HG03108 (cell line): ENCODE results near the gene PLA2G4B.

Experiments
- ATAC-seq: cut with Tn5 transposase; IDR thresholded peaks from one replicate; pipeline ENCODE4 v1.9.1; 2021; ENCODE audit warnings: moderate library complexity; ENCODE audit not compliant: unreplicated experiment

PLA2G4B gene

DNA sequence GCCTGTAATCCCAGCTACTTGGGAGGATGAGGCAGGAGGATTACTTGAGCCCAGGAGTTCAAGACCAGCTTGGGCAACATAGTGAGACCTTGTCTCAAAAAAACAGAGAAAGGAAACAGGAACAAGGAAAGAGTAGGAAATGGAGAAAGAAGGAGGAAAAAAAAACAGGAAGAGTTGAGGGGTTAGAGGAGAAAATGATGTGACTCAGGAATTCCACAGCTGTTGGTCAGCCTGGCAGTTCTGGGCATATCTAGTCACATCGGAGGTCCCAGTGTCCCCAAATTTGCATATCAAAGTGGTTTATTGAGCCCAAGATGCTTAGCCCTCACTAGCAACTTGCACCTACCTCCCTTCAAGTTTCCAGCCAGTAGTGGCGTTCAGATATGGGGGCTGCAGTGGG is 29.5 kb upstream of the PLA2G4B start:
- ATAC-seq, result no peak

DNA sequence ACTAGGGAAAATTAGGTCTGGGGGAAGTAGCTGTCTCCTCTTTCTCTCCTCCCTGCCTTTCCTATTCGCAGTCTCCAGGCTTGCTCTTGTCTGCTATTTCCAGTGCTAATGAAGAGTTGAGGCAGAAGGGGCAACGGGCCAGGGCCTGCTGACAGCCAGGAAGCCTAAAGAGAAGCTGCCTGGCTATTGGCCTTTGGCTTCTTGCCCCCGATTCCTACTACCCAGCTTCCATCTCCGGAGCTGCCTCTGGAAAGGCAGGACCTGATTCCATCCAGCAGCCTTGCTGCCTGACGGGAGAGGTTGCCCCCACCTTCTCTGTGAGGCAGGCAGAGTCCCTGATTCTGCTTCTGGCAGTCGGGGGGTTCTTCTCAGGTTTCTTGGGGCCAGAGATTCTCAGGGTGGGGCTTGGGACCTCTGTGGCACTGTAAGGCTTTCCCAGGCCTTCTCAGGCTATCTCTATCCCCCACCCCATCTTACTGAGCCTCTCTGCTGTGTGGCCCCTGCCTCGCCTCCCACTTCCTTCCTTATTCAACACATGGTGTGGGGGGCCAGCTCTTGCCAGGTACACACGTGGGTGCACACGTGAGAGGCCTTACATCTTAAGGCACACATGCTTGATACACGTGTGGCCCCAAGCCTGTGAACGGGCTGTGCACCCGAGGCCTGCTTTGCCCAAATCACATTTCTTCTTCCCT is 29.0 kb upstream of the PLA2G4B start:
- no peak for ATAC-seq

DNA sequence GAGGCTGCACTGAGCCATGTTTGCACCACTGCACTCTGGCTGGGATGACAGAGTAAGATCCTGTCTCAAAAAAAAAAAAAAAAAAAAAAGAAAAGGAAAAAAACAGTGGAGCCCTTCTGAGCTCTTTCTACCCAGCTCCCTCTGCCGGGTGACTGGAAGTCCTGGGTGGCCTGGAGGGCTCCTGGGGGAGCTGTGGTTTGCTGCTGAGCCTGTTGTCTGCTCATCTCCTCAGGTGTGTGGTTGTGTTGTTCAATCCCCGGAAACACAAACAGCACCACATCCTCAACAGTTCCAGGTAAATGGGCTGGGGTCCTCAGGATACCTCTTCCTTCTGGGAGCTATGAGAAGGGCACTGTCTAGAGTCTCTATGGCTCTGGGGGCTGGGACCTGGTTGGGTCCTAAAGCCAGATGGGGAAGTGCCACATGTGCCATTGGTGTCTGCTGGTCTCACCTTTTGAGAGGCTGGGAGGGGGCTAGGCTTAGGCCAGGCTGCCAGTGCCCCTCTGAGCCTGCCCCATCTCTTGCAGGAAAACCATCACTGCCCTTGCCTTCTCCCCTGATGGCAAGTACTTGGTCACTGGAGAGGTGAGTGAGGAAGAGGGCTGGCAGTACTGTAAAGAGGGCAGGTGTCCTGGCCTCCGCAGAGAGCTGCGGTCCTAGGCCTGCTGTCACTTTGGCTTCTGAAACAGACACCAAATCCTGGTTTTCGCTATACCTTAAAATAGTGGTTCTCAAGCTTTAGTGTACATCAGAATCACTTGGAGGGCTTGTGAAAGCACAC is 27.8 kb upstream of the PLA2G4B start:
- ATAC-seq, result no peak

DNA sequence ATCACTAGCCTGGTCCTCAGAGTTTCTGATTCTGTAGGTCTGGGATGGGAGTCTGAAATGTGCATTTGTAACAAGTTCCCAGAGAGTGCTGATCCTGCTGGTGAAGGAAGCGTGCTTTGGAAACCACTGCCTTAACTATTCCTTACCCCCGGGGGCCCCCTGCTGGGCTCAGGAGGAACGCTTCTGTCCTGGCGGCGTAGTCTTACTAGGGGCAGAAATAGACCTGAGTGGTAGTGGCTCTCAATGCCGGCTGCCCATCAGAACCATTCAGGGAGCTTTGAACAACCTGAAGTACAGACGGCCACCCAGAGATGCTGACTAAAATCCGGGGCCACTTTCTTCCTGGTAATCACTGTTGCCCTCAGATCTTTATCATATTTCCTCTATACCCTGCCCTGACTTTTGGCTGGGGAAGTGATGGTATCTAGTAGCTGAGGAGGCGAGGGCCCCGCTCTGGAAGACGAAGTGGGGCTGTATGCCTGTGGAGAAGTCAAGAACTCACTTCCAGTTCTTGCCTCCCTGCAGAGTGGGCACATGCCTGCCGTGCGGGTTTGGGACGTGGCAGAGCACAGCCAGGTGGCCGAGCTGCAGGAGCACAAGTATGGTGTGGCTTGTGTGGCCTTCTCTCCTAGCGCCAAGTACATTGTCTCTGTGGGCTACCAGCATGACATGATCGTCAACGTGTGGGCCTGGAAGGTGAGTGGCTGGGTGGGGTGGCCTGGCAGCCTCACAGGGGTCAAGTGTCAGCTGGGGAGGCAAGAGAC is 27.0 kb upstream of the PLA2G4B start:
- peak; percentile 66 for ATAC-seq

DNA sequence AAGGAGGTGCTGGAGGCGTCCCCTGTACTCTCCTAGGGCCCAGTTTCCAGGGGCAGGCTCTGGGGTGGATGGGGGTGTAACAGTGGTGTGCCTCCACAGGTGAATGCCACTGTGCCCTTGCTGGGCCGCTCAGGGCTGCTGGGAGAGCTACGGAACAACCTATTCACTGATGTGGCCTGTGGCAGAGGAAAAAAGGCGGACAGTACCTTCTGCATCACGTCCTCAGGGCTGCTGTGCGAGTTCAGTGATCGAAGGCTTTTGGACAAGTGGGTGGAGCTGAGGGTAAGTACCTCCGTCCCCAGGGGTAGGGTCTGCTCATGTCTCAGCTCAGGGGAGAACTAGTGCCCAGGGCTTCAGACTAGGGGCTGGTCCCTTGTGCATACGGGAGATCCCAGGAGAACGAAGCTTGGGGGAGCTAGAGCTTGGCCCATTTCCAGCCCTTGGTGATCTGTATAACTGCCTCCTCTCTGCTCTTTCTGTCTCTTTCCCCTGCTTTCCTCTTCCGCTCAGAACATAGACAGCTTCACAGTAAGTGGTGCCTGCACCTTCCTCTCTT is 25.7 kb upstream of the PLA2G4B start:
- ATAC-seq, result no peak

DNA sequence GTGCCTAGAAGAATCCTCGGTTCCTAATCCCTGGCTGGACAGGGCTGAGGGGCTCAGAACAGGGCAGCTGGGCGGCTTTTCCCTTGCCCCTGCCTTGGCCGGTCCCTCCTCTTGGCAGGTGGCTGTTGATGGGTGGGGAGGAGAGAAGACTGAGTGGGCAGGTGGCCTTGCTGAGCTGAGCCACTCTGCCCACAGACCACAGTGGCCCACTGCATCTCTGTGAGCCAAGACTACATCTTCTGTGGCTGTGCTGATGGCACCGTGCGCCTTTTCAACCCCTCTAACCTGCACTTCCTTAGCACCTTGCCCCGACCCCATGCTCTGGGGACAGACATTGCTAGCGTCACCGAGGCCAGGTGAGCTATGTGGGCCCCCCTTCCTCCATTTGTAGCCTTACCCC is 25.2 kb upstream of the PLA2G4B start:
- ATAC-seq, result no peak

DNA sequence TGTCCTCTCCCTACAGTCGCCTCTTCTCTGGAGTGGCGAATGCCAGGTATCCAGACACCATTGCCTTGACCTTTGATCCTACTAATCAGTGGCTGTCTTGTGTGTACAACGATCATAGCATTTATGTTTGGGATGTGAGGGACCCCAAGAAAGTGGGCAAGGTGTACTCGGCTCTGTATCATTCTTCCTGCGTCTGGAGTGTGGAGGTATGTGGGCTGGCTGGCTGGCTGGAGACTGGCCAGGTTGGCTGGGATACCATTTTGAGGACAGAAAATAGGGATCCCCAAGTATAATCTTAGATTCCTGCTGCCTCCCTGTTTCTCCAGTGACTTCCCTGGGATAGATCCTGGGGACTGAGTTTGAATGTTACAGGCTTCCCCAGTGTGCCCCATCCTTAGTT is 24.1 kb upstream of the PLA2G4B start:
- ATAC-seq, result no peak

DNA sequence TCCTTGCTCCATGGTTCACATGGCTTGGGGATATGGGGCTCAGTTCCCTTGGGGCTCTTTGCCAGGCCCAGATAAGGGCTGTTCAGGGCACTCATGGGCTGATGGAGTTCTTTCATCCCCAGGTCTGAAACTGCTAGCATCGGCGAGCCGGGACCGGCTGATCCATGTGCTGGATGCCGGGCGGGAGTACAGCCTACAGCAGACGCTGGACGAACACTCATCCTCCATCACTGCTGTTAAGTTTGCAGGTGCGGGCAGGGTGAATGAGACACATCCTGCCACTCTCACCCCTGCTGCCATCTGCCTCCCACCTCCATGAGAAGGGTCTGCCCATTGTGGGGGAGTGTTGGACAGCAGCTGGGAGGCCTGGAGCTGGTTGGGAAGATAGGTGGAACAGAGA is 21.9 kb upstream of the PLA2G4B start:
- ATAC-seq, result no peak

DNA sequence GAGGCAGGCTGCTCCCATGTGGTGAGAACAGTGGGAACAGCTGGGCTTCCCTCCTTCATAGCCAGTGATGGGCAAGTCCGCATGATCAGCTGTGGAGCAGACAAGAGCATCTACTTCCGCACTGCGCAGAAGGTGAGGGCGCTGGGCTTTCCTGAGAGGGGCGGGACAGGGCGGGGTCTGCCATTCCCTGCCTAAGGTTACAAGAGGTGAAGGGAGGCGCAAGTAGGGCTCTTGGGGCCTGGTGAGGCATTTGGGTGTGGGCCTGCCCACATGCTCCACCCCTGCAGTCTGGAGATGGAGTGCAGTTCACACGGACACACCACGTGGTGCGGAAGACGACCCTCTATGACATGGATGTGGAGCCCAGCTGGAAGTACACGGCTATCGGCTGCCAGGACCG is 21.3 kb upstream of the PLA2G4B start:
- no peak for ATAC-seq

DNA sequence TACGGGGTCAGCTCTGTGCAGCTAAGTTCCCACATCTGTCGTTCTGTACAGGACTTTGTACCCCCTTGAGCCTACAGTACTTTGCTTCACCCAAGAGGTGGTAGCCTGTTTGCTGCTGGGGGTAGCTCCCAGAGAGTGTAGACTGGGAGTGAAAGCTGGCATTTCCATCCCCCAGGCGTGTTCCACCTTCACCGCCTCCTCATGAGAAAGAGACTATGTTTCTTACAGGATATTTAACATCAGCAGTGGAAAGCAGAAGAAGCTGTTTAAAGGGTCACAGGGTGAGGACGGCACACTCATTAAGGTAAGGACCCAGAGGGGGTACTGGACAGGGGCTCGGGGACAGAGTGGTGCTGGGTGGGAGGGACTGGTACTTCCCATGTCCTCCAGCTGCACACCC is 20.9 kb upstream of the PLA2G4B start:
- ATAC-seq, result no peak

DNA sequence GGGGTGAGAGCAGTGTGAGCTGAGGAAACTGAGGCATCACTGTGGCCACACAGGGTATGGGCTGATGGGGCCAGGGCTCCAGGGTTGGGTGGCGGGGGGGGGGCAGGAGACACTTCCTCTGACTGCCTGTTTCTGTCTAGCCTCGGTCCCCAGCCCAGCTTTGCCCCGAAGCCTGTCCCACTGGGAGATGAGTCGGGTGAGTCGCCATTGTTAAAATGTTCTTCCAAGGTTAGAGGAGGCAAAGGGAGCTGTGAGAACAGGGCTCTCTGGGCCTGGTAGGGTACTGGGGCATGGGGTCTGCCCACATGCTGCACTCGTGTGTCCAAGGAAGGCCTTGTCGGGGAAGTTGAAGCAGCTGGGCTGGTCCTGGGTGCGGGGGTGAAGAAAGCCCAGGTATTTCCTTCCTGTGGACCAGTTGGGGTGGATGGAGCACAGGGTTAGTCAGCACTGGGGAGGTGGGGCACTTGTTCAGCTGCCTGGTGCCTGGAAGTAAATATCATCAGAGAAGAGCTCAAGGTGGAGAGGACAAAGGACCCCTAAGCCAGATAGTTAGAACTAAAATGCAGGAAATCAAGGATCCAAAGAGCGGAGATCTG is 19.1 kb upstream of the PLA2G4B start:
- ATAC-seq, result no peak

DNA sequence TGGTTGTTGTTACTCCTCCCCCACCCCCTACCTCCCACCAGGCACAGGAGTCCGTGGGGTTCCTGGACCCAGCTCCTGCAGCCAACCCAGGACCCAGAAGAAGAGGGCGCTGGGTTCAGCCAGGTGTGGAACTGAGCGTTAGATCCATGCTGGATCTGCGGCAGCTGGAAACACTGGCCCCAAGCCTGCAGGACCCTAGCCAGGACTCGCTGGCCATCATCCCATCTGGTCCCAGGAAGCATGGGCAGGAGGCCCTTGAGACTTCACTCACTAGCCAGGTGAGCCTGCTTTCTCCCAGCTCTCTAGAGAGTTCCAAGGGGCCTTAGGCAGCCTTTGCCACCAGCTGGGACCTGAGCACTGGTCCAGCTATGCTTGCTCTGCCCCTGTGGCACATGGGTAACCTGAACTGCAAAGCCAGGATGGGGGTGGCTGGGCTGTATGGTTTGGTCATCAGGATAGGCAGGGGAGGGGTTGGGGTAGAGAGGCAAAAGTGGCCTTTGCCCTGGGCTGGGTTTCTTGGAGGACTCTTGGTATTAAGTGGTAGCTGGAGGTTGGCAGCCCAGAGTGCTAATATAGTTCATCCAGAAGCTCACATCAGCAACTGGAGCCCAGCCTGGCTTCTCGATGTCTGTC is 17.7 kb upstream of the PLA2G4B start:
- no peak for ATAC-seq

DNA sequence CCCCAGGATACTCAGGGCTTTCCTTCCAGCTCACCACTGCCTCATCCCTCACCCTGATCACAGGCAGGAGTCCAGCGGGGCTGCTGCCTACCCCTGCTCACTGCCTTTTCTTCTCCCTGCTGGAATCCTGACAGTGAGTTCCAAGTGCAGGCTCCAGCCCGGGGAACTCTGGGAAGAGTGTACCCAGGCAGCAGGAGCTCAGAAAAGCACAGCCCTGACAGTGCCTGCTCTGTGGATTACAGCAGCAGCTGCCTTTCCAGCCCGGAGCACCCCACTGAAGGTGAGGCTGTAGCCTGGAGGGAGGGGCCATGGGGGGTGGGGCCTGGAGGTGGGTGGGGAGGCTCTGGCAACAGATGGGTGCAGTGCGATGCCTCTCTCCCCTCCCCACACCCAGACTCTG is 16.8 kb upstream of the PLA2G4B start:
- ATAC-seq, result no peak

DNA sequence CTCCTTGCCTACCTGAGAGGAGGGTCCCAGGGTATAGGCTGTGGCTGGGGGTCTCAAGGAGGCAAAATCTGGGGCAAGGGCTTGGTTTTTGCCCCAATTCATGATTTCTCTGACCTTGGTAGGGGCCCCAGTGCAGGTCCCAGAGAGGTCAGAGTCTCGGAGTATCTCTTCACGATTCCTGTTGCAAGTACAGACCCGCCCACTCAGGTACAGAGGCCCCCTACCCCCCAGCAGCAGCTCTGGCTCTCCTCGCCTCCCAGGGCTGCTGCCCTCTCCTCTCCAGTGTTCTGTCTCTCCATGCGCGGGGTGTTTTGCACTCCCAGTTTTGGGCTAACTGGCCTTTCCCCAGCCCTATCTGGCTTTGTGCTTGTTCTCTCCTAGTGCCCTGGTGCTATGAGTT is 16.2 kb upstream of the PLA2G4B start:
- ATAC-seq, result no peak

DNA sequence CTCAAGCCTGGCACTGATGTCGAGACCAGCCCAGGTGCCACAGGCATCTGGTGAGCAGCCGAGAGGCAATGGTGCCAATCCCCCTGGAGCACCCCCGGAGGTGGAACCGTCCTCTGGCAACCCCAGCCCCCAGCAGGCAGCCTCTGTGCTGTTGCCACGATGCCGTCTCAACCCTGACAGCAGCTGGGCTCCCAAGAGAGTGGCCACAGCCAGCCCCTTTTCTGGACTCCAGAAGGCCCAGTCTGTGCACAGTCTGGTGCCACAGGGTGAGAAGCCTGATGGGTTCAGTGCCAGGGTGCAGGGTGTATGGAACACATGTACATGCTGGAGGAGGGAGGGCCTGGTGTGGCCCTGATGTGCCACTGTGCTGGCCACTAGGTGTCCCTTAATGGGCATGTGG is 15.7 kb upstream of the PLA2G4B start:
- no peak for ATAC-seq

DNA sequence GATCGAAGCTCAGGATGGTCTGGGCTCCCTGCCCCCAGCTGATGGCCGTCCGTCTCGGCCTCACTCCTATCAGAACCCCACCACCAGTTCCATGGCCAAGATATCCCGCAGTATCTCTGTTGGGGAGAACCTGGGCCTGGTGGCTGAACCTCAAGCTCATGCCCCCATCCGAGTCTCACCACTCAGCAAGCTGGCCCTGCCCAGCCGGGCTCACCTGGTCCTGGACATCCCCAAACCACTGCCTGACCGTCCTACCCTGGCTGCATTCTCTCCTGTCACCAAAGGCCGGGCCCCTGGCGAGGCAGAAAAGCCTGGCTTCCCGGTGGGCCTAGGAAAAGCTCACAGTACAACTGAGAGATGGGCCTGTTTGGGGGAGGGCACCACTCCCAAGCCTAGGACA is 15.1 kb upstream of the PLA2G4B start:
- no peak for ATAC-seq

DNA sequence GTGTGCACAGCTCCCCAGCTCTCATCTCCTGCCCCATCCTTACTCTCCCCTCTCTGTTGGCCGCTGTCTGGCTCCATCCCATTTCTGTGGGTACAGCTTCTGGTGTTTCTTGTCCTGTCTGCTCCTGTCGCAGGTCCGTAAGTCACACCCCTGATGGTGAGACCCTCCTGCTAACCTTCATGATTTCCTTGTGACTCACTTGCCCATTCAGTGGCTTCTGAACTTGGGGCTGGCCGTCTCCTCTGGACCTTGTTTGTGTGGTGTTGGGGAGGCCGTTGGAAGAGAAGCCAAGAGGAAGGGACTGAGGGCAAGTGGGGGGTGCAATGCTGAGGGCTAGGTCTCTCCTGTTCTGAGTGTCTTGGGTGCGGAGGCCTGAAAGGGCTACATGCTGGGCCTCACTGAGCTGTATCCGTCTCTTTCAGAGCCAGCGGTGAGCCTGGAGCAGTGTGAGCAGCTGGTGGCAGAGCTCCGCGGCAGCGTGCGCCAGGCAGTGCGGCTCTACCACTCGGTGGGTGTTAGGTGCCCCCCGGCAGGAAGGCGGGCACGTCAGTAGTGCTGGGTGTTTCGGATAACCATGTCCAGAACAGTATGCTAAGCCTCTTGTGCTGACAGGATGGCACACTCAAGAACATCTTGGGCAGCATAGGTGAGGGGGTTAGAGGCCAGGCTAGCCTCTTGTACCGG is 14.4 kb upstream of the PLA2G4B start:
- ATAC-seq, result no peak

DNA sequence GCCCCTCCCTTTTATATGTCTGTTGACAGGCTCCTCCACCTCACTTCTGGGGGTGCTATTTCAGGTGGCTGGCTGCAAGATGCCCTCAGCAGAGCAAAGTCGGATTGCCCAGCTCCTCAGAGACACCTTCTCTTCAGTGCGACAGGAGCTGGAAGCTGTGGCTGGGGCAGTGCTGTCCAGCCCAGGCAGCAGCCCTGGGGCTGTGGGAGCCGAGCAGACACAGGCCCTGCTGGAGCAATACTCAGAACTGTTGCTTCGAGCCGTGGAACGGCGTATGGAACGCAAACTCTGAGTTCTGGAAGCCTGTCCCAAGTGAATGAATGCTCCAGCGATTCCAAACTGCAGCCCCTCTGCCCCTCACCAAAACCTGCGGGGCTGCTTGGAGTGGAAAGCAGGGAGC is 13.5 kb upstream of the PLA2G4B start:
- ATAC-seq, result no peak

DNA sequence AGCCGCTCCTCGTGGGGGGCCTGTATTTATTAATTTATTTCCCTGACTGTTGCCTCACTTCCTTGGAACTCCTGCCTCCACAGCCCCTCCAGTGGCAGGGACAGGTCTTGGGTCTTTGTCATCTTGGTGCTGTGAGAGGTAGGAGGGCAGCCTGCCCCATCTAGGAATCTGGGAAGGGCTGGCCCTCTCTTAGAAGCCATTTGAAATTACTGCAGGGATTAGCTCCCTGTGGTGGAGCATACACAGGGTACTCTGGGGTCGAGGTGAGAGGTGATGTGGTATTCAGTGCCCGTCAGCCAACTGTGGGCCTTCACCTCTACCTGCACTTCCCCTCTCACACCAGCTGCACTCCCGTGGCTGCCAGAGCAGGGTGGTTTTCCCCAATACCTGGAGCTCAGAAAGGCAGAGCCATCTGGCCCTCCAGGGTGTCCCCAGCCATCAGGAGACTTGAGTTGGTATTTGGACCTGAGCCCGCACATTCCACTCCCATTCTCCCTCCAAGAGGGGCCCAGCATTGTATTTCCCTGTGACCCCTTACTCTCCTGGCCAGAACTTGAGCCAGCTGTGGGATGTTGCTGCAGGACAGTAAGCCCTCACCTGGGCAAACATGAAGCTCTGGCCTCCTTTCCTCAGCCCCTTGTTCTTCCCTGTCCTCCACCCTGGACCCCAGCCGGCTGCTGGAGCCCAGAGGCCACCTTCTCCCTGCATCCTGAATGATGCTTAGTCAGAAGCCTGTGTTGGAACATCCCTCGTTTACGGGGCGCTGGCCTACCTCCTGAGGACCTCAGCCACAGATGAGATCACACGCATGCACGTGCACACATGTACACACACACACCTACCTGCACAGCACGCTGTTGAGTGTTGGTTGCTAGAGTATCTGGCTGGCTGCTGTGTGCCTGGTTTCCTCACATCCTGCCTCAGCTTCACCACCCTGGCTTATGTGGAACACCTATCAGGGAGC is 12.8 kb upstream of the PLA2G4B start:
- no peak for ATAC-seq
